ENCODE results near the gene PRKCA. TPM values are rescaled to one million over a fixed set of nuclear protein-coding genes. Genes with fewer than 3 reads are reported as not detected.

The PRKCA gene
- total and polyA plus RNA-seq, 2 of the 13 experiments (the other 11 are each of a cell fraction or from before 2014, with no cell fraction given), result 18.5 to 21.5 TPM

GRCh38 chr17:66496306-66496705 is 193.9 kb downstream of the PRKCA start:
- in situ Hi-C loops (cut with HindIII; ENCODE audit: extremely low pct_ligation_motif_present, low pct_unique_long_range_greater_than_20kb), result no loop called here

GRCh38 chr17:66498580-66498979 is 196.2 kb downstream of the PRKCA start:
- Histone ChIP-seq H3K4me2 (ENCODE audit: low read depth, low read length) (no peak overlapping the region), H3K27ac (ENCODE audit: extremely low read length, insufficient read depth, low read length) (no peak overlapping the region)
- BruUV-seq (replicated peaks), result no TSS peak

More at GRCh38 chr17:66496306-66496705, 193.9 kb downstream of the PRKCA start:
- Histone ChIP-seq H3K9ac (ENCODE audit: insufficient read depth, low read depth, low read length) (no peak overlapping the region), H3K4me3 (replicated peaks in 1 of 3; ENCODE audit: insufficient read depth in 1 of 3, low read depth in 2 of 3, low read length in 3 of 3) (no peak overlapping the region), H3K27me3 (ENCODE audit: control insufficient read depth in 1 of 2, insufficient read depth in 2 of 2, low read length in 2 of 2) (no peaks in the 10 kb centered on the region), H3K9me3 (ENCODE audit: low read length) (no peaks in the 10 kb centered on the region), H2AFZ (ENCODE audit: low read length) (no peak overlapping the region), H4K20me1 (ENCODE audit: insufficient read depth, low read length) (no peaks in the 10 kb centered on the region), H3K27ac (ENCODE audit: extremely low read length, insufficient read depth, low read length) (no peak overlapping the region), H3K36me3 (replicated peaks in 1 of 2; ENCODE audit: control insufficient read depth in 1 of 2, insufficient read depth in 2 of 2, low read length in 2 of 2) (peaks cover 1 to 4% of the 10 kb centered on the region in 2 experiments; a peak in 1 of 5 replicates), H3K79me2 (ENCODE audit: insufficient read depth, low read length) (peaks cover 8% of the 10 kb centered on the region), H3K4me2 (ENCODE audit: low read depth, low read length) (no peak overlapping the region), H3K4me1 (ENCODE audit: insufficient read depth, low read length) (peaks cover 35% of the 10 kb centered on the region)
- ATAC-seq (no peak), DNase-seq (ENCODE audit: low spot score) (no peak), FAIRE-seq (no peak)
- no TSS peak for BruUV-seq (replicated peaks)
- 98% methylated on average over 5 of the region's 5 CpGs for WGBS (ENCODE audit: low lambda C conversion rate)
- intact Hi-C loops (cut with micrococcal nuclease; ENCODE audit: unreplicated experiment), result no loop called here
- POLR2A ChIA-PET, result interaction anchor here (1.2 kb wide), 1 partner anchor 8 kb away, joined by 3 read pairs; no protein-coding TSS in a partner anchor
- TF ChIP-seq MBD4 (IDR thresholded peaks at IDR 0.05; ENCODE audit: borderline replicate concordance, low read length), result no peak
- CTCF ChIA-PET (ENCODE audit: low intra/inter-chr PET ratio, low total read pairs), result no interaction called here

More at GRCh38 chr17:66498580-66498979, 196.2 kb downstream of the PRKCA start:
- Histone ChIP-seq H3K4me1 (ENCODE audit: insufficient read depth, low read length) (peaks cover 33% of the 10 kb centered on the region), H3K36me3 (replicated peaks in 1 of 2; ENCODE audit: control insufficient read depth in 1 of 2, insufficient read depth in 2 of 2, low read length in 2 of 2) (peaks cover 0 to 4% of the 10 kb centered on the region in 2 experiments; a peak in 1 of 5 replicates), H4K20me1 (ENCODE audit: insufficient read depth, low read length) (no peaks in the 10 kb centered on the region), H3K9me3 (ENCODE audit: low read length) (no peaks in the 10 kb centered on the region), H3K9ac (ENCODE audit: insufficient read depth, low read depth, low read length) (no peak overlapping the region), H2AFZ (ENCODE audit: low read length) (no peak overlapping the region), H3K27me3 (ENCODE audit: control insufficient read depth in 1 of 2, insufficient read depth in 2 of 2, low read length in 2 of 2) (no peaks in the 10 kb centered on the region), H3K79me2 (ENCODE audit: insufficient read depth, low read length) (peaks cover 12% of the 10 kb centered on the region), H3K4me3 (replicated peaks in 1 of 3; ENCODE audit: insufficient read depth in 1 of 3, low read depth in 2 of 3, low read length in 3 of 3) (no peak overlapping the region)
- FAIRE-seq (no peak), DNase-seq (ENCODE audit: low spot score) (no peak), ATAC-seq (no peak)
- in situ Hi-C loops (cut with HindIII; ENCODE audit: extremely low pct_ligation_motif_present, low pct_unique_long_range_greater_than_20kb) (no loop called here), intact Hi-C loops (cut with micrococcal nuclease; ENCODE audit: unreplicated experiment) (no loop called here)
- CTCF ChIA-PET (ENCODE audit: low intra/inter-chr PET ratio, low total read pairs), result no interaction called here
- WGBS (ENCODE audit: low lambda C conversion rate), result 100% methylated on average over 5 of the region's 5 CpGs
- POLR2A ChIA-PET, result no interaction called here
- TF ChIP-seq ZNF567 (CRISPR knock-in tag; IDR thresholded peaks at IDR 0.05; ENCODE audit: borderline replicate concordance) (no peak), ZBTB33 (CRISPR knock-in tag; IDR thresholded peaks at IDR 0.05) (peak; percentile 54; the same call in 1 of the 2 replicates)

Measured in HepG2 (cell line).